Large intestine (tissue), 1 donor: Measurements from ENCODE around the gene ZDHHC15. TPM values are rescaled to one million over a fixed set of nuclear protein-coding genes. Genes with fewer than 3 reads are reported as not detected.

Source experiments
- polyA plus RNA-seq: library from polyadenylated mRNA; unstranded; fragments of 120-200 nt; gene quantifications from one replicate; pipeline ENCODE4 v1.2.1, GENCODE V29; 2013

Gene ZDHHC15
- polyA plus RNA-seq, 1 donor: 1.5 TPM

Other genes with a start within 250 kb of the ZDHHC15 start
- 19.6 TPM for gene UPRT, start 249.0 kb downstream of the ZDHHC15 start, polyA plus RNA-seq